Mucosa of stomach (tissue), 1 donor: ENCODE results near the gene TBCB.
"Not testable (repeated sequence)": the region's sequence is repeated elsewhere in the genome, so short reads cannot be mapped to it uniquely, and the experiment has no call there.

Experiments used
- H3K27me3 ChIP-seq: one replicate; pipeline ENCODE4 v1.7.0; 2013; ENCODE audit warnings: mild to moderate bottlenecking, low read length; ENCODE audit not compliant: control insufficient read depth, insufficient read depth
- H3K36me3 ChIP-seq: one replicate; pipeline ENCODE4 v1.7.0; 2013; ENCODE audit warnings: low read length; ENCODE audit not compliant: control insufficient read depth, insufficient read depth
- H3K4me1 ChIP-seq: one replicate; pipeline ENCODE4 v1.7.0; 2013; ENCODE audit warnings: mild to moderate bottlenecking, low read length; ENCODE audit not compliant: control insufficient read depth, insufficient read depth
- H3K4me3 ChIP-seq: one replicate; pipeline ENCODE4 v1.7.0; 2013; ENCODE audit warnings: low read length
- H3K9ac ChIP-seq: one replicate; pipeline ENCODE4 v1.7.0; 2013; ENCODE audit warnings: mild to moderate bottlenecking, low read length, moderate library complexity
- H3K9me3 ChIP-seq: one replicate; pipeline ENCODE4 v1.7.0; 2013; ENCODE audit warnings: mild to moderate bottlenecking, low read length, moderate library complexity; ENCODE audit not compliant: control insufficient read depth
- donor health status: Pancreatic carcinoma.

TBCB gene

GRCh38 chr19:36169084-36169760, 54.0 kb downstream of the TBCB start:
- Histone ChIP-seq H3K4me3 (no peak overlapping the region), H3K9ac (peak overlapping the region; percentile 28), H3K36me3 (no peaks in the 10 kb centered on the region), H3K9me3 (no peaks in the 10 kb centered on the region), H3K4me1 (peaks cover 8% of the 10 kb centered on the region), H3K27me3 (no peaks in the 10 kb centered on the region)

GRCh38 chr19:36172852-36173251, 57.6 kb downstream of the TBCB start:
- Histone ChIP-seq H3K36me3 (no peaks in the 10 kb centered on the region), H3K4me1 (peaks cover 8% of the 10 kb centered on the region), H3K9ac (no peak overlapping the region), H3K27me3 (no peaks in the 10 kb centered on the region), H3K4me3 (no peak overlapping the region), H3K9me3 (no peaks in the 10 kb centered on the region)

GRCh38 chr19:36173846-36174245, 58.6 kb downstream of the TBCB start:
- H3K4me3 ChIP-seq, H3K9me3 ChIP-seq, H3K36me3 ChIP-seq, H3K4me1 ChIP-seq, H3K27me3 ChIP-seq, H3K9ac ChIP-seq: not testable (repeated sequence)
